ENCODE measurements around the gene INPP5A.
"Not testable (repeated sequence)": the region's sequence is repeated elsewhere in the genome, so short reads cannot be mapped to it uniquely, and the experiment has no call there.

Gene INPP5A

GRCh38 chr10:132572545-132572937 lies 35.0 kb downstream of the INPP5A start:
- no peak overlapping the region for H2AFZ ChIP-seq (ENCODE audit: low read length)
- H3K9me3 ChIP-seq (ENCODE audit: insufficient read depth, low read depth, low read length): no peaks in the 10 kb centered on the region
- peak overlapping the region; percentile 73 for H3K4me2 ChIP-seq (ENCODE audit: low read depth, low read length, poor library complexity, severe bottlenecking)
- TF ChIP-seq CTCF (conservative IDR thresholded peaks at IDR 0.05; ENCODE audit: low read length) (no peak), EZH2phosphoT487 (IDR thresholded peaks at IDR 0.05; ENCODE audit: borderline replicate concordance) (no peak)
- peaks cover 67% of the 10 kb centered on the region for H3K4me1 ChIP-seq (ENCODE audit: insufficient read depth, low read length, poor library complexity, severe bottlenecking)
- H3F3A ChIP-seq (ENCODE audit: low read depth): peaks cover 19% of the 10 kb centered on the region
- H3K27me3 ChIP-seq (ENCODE audit: insufficient read depth, low read length, poor library complexity, severe bottlenecking): no peaks in the 10 kb centered on the region
- H3K36me3 ChIP-seq (ENCODE audit: insufficient read depth, low read length): no peaks in the 10 kb centered on the region
- H3K4me3 ChIP-seq (ENCODE audit: low read length, poor library complexity, severe bottlenecking): peak overlapping the region; percentile 69
- H3K9ac ChIP-seq (ENCODE audit: low read depth, low read length, poor library complexity, severe bottlenecking): peak overlapping the region; percentile 67
- H3K9me2 ChIP-seq (replicated peaks; ENCODE audit: low read depth, low read length): no peaks in the 10 kb centered on the region
- H3K79me2 ChIP-seq (ENCODE audit: insufficient read depth, low read length): peaks cover 85% of the 10 kb centered on the region
- H4K20me1 ChIP-seq (ENCODE audit: insufficient read depth, low read length, poor library complexity, severe bottlenecking): peaks cover 21% of the 10 kb centered on the region

- H4K20me1 ChIP-seq (ENCODE audit: insufficient read depth, low read length, poor library complexity, severe bottlenecking): peaks cover 21% of the 10 kb centered on the region
- H3F3A ChIP-seq (ENCODE audit: low read depth): peaks cover 19% of the 10 kb centered on the region
- H3K27me3 ChIP-seq (ENCODE audit: insufficient read depth, low read length, poor library complexity, severe bottlenecking); H3K9me2 ChIP-seq (replicated peaks; ENCODE audit: low read depth, low read length); H2AFZ ChIP-seq (ENCODE audit: low read length); H3K36me3 ChIP-seq (ENCODE audit: insufficient read depth, low read length); H3K9me3 ChIP-seq (ENCODE audit: insufficient read depth, low read depth, low read length): not testable (repeated sequence)
- peak overlapping the region; percentile 69 for H3K4me3 ChIP-seq (ENCODE audit: low read length, poor library complexity, severe bottlenecking)
- peak overlapping the region; percentile 67 for H3K9ac ChIP-seq (ENCODE audit: low read depth, low read length, poor library complexity, severe bottlenecking)
- H3K79me2 ChIP-seq (ENCODE audit: insufficient read depth, low read length): peaks cover 85% of the 10 kb centered on the region
- H3K4me2 ChIP-seq (ENCODE audit: low read depth, low read length, poor library complexity, severe bottlenecking): peak overlapping the region; percentile 73
- peaks cover 69% of the 10 kb centered on the region for H3K4me1 ChIP-seq (ENCODE audit: insufficient read depth, low read length, poor library complexity, severe bottlenecking)
Measured at GRCh38 chr10:132572946-132573345, 35.4 kb downstream of the INPP5A start.

GRCh38 chr10:132574288-132574687 lies 36.7 kb downstream of the INPP5A start:
- no peaks in the 10 kb centered on the region for H3K9me2 ChIP-seq (replicated peaks; ENCODE audit: low read depth, low read length)
- peaks cover 26% of the 10 kb centered on the region for H4K20me1 ChIP-seq (ENCODE audit: insufficient read depth, low read length, poor library complexity, severe bottlenecking)
- TF ChIP-seq CTCF (conservative IDR thresholded peaks at IDR 0.05; ENCODE audit: low read length): no peak
- no peak for TF ChIP-seq EZH2phosphoT487 (IDR thresholded peaks at IDR 0.05; ENCODE audit: borderline replicate concordance)
- no peaks in the 10 kb centered on the region for H3K9me3 ChIP-seq (ENCODE audit: insufficient read depth, low read depth, low read length)
- no peaks in the 10 kb centered on the region for H3K27me3 ChIP-seq (ENCODE audit: insufficient read depth, low read length, poor library complexity, severe bottlenecking)
- peaks cover 19% of the 10 kb centered on the region for H3F3A ChIP-seq (ENCODE audit: low read depth)
- H3K4me2 ChIP-seq (ENCODE audit: low read depth, low read length, poor library complexity, severe bottlenecking): peak overlapping the region; percentile 41
- H3K4me3 ChIP-seq (ENCODE audit: low read length, poor library complexity, severe bottlenecking): peak overlapping the region; percentile 68
- no peak overlapping the region for H2AFZ ChIP-seq (ENCODE audit: low read length)
- peaks cover 64% of the 10 kb centered on the region for H3K4me1 ChIP-seq (ENCODE audit: insufficient read depth, low read length, poor library complexity, severe bottlenecking)
- H3K9ac ChIP-seq (ENCODE audit: low read depth, low read length, poor library complexity, severe bottlenecking): no peak overlapping the region
- no peaks in the 10 kb centered on the region for H3K36me3 ChIP-seq (ENCODE audit: insufficient read depth, low read length)
- H3K79me2 ChIP-seq (ENCODE audit: insufficient read depth, low read length): peaks cover 85% of the 10 kb centered on the region

- Histone ChIP-seq H3K27me3 (ENCODE audit: insufficient read depth, low read length, poor library complexity, severe bottlenecking) (no peaks in the 10 kb centered on the region), H3K4me1 (ENCODE audit: insufficient read depth, low read length, poor library complexity, severe bottlenecking) (peaks cover 68% of the 10 kb centered on the region), H2AFZ (ENCODE audit: low read length) (no peak overlapping the region), H3K4me3 (ENCODE audit: low read length, poor library complexity, severe bottlenecking) (peak overlapping the region; percentile 68), H3K79me2 (ENCODE audit: insufficient read depth, low read length) (peaks cover 86% of the 10 kb centered on the region), H3K9me3 (ENCODE audit: insufficient read depth, low read depth, low read length) (no peaks in the 10 kb centered on the region), H3K9me2 (replicated peaks; ENCODE audit: low read depth, low read length) (no peaks in the 10 kb centered on the region), H4K20me1 (ENCODE audit: insufficient read depth, low read length, poor library complexity, severe bottlenecking) (peaks cover 30% of the 10 kb centered on the region), H3K36me3 (ENCODE audit: insufficient read depth, low read length) (no peaks in the 10 kb centered on the region), H3K4me2 (ENCODE audit: low read depth, low read length, poor library complexity, severe bottlenecking) (peak overlapping the region; percentile 95), H3F3A (ENCODE audit: low read depth) (peaks cover 19% of the 10 kb centered on the region), H3K9ac (ENCODE audit: low read depth, low read length, poor library complexity, severe bottlenecking) (peak overlapping the region; percentile 61)
- no peak for TF ChIP-seq CTCF (conservative IDR thresholded peaks at IDR 0.05; ENCODE audit: low read length)
Measured at GRCh38 chr10:132574783-132575319, 37.3 kb downstream of the INPP5A start.

All from Loucy (cell line).